Activated T-cell treated with anti-CD3 and anti-CD28 coated beads, Interleukin-2, amount 50 U/mL, for 4 hours (primary cell): ENCODE results near the gene ZNF212. TPM values are rescaled to one million over a fixed set of nuclear protein-coding genes. Genes with fewer than 3 reads are reported as not detected.
"Not testable (repeated sequence)": the region's sequence is repeated elsewhere in the genome, so short reads cannot be mapped to it uniquely, and the experiment has no call there.

Source experiments
- ATAC-seq, 2 donors: fragments of 200-7000 bp; cut with Tn5 transposase; one replicate each; pipeline ENCODE4 v1.10.0; 2021
- DNase-seq: peaks from one replicate; pipeline ENCODE4 v3.0.0-alpha.2; 2020
- H3K27me3 Mint-ChIP-seq: one replicate; pipeline ENCODE4 v1.8.0; 2021; ENCODE audit warnings: low read depth, mixed read lengths
- H3K36me3 Mint-ChIP-seq: one replicate; pipeline ENCODE4 v1.8.0; 2022; ENCODE audit warnings: mixed read lengths; ENCODE audit not compliant: insufficient read depth
- H3K4me1 Mint-ChIP-seq: one replicate; pipeline ENCODE4 v1.8.0; 2021; ENCODE audit warnings: low read depth, mixed read lengths
- H3K4me3 Mint-ChIP-seq: one replicate; pipeline ENCODE4 v1.8.0; 2021; ENCODE audit warnings: mild to moderate bottlenecking, moderate library complexity, mixed read lengths
- H3K9me3 Mint-ChIP-seq: one replicate; pipeline ENCODE4 v1.8.0; 2021; ENCODE audit warnings: mixed read lengths
- total RNA-seq, 3 donors: library from RNA; stranded (reverse); gene quantifications; one replicate each; pipeline ENCODE4 v1.2.1, GENCODE V29; 2021

ZNF212 gene
- total RNA-seq, 3 donors from 2014 or later: 19.3 to 22.4 (median 20.5) TPM

GRCh38 chr7:149228831-149229471 lies 10.5 kb upstream of the ZNF212 start:
- no peaks in the 10 kb centered on the region for H3K4me1 Mint-ChIP-seq
- no peaks in the 10 kb centered on the region for H3K9me3 Mint-ChIP-seq
- H3K36me3 Mint-ChIP-seq: peaks cover 11% of the 10 kb centered on the region
- no peak for ATAC-seq
- DNase-seq: no peak
- H3K4me3 Mint-ChIP-seq: no peak overlapping the region
- peaks cover 13% of the 10 kb centered on the region for H3K27me3 Mint-ChIP-seq

- no peak for DNase-seq
- no peak overlapping the region for H3K4me3 Mint-ChIP-seq
- H3K4me1 Mint-ChIP-seq: no peaks in the 10 kb centered on the region
- H3K36me3 Mint-ChIP-seq: peaks cover 11% of the 10 kb centered on the region
- H3K9me3 Mint-ChIP-seq: no peaks in the 10 kb centered on the region
- no peak for ATAC-seq
- peaks cover 16% of the 10 kb centered on the region for H3K27me3 Mint-ChIP-seq
These were observed 9.9 kb upstream of the ZNF212 start for GRCh38 chr7:149229526-149229925.

GRCh38 chr7:149232362-149232761 lies 7.1 kb upstream of the ZNF212 start:
- Mint-ChIP-seq H3K4me1 (no peaks in the 10 kb centered on the region), H3K27me3 (peaks cover 16% of the 10 kb centered on the region), H3K4me3 (no peak overlapping the region), H3K9me3 (no peaks in the 10 kb centered on the region), H3K36me3 (no peaks in the 10 kb centered on the region)
- DNase-seq (no peak), ATAC-seq (no peak)

- H3K9me3 Mint-ChIP-seq, H3K4me3 Mint-ChIP-seq, H3K4me1 Mint-ChIP-seq, DNase-seq, H3K36me3 Mint-ChIP-seq: not testable (repeated sequence)
- peaks cover 18% of the 10 kb centered on the region for H3K27me3 Mint-ChIP-seq
- peak; percentile 55 to 60 for ATAC-seq
These were observed 5.7 kb upstream of the ZNF212 start for GRCh38 chr7:149233655-149234204.

- Mint-ChIP-seq H3K4me1 (peaks cover 28% of the 10 kb centered on the region), H3K9me3 (no peaks in the 10 kb centered on the region), H3K27me3 (peaks cover 15% of the 10 kb centered on the region), H3K4me3 (no peak overlapping the region), H3K36me3 (peaks cover 5% of the 10 kb centered on the region)
- ATAC-seq: no peak
- DNase-seq: no peak
These were observed 1.9 kb upstream of the ZNF212 start for GRCh38 chr7:149237502-149237901.

- Mint-ChIP-seq H3K9me3 (no peaks in the 10 kb centered on the region), H3K36me3 (peaks cover 9% of the 10 kb centered on the region), H3K4me1 (peaks cover 30% of the 10 kb centered on the region), H3K27me3 (peaks cover 11% of the 10 kb centered on the region), H3K4me3 (peak overlapping the region; percentile 95)
- DNase-seq (no peak), ATAC-seq (no peak)
These were observed 1.4 kb upstream of the ZNF212 start for GRCh38 chr7:149238051-149238450.

GRCh38 chr7:149240637-149241036 lies 1.2 kb downstream of the ZNF212 start:
- DNase-seq: no peak
- ATAC-seq: no peak
- peaks cover 2% of the 10 kb centered on the region for H3K27me3 Mint-ChIP-seq
- no peaks in the 10 kb centered on the region for H3K9me3 Mint-ChIP-seq
- H3K4me1 Mint-ChIP-seq: peaks cover 43% of the 10 kb centered on the region
- H3K4me3 Mint-ChIP-seq: peak overlapping the region; percentile 95
- H3K36me3 Mint-ChIP-seq: peaks cover 9% of the 10 kb centered on the region

- no peak for DNase-seq
- no peak for ATAC-seq
- Mint-ChIP-seq H3K36me3 (peaks cover 9% of the 10 kb centered on the region), H3K9me3 (no peaks in the 10 kb centered on the region), H3K27me3 (peaks cover 2% of the 10 kb centered on the region), H3K4me1 (peaks cover 51% of the 10 kb centered on the region), H3K4me3 (peak overlapping the region; percentile 95)
These were observed 2.2 kb downstream of the ZNF212 start for GRCh38 chr7:149241696-149242095.

GRCh38 chr7:149245244-149245643 lies 5.8 kb downstream of the ZNF212 start:
- peak; percentile 85 for ATAC-seq
- no peak for DNase-seq
- peaks cover 60% of the 10 kb centered on the region for H3K4me1 Mint-ChIP-seq

GRCh38 chr7:149245744-149246143 lies 6.3 kb downstream of the ZNF212 start:
- Mint-ChIP-seq H3K36me3 (peaks cover 20% of the 10 kb centered on the region), H3K9me3 (no peaks in the 10 kb centered on the region), H3K4me3 (peak overlapping the region; percentile 8), H3K4me1 (peaks cover 56% of the 10 kb centered on the region), H3K27me3 (no peaks in the 10 kb centered on the region)
- DNase-seq: no peak
- ATAC-seq: peak; percentile 49 to 51

More at GRCh38 chr7:149245244-149245643, 5.8 kb downstream of the ZNF212 start:
- H3K9me3 Mint-ChIP-seq: no peaks in the 10 kb centered on the region
- peak overlapping the region; percentile 8 for H3K4me3 Mint-ChIP-seq
- peaks cover 21% of the 10 kb centered on the region for H3K36me3 Mint-ChIP-seq
- H3K27me3 Mint-ChIP-seq: no peaks in the 10 kb centered on the region

GRCh38 chr7:149248777-149249176 lies 9.3 kb downstream of the ZNF212 start:
- DNase-seq (no peak), ATAC-seq (peak; percentile 64 to 76)
- Mint-ChIP-seq H3K9me3 (no peaks in the 10 kb centered on the region), H3K4me3 (peak overlapping the region; percentile 39), H3K36me3 (peaks cover 27% of the 10 kb centered on the region), H3K4me1 (peaks cover 42% of the 10 kb centered on the region), H3K27me3 (no peaks in the 10 kb centered on the region)

GRCh38 chr7:149250151-149250550 lies 10.7 kb downstream of the ZNF212 start:
- H3K4me1 Mint-ChIP-seq: peaks cover 34% of the 10 kb centered on the region
- not testable (repeated sequence) for H3K27me3 Mint-ChIP-seq, ATAC-seq, DNase-seq, H3K9me3 Mint-ChIP-seq, H3K4me3 Mint-ChIP-seq
- peaks cover 30% of the 10 kb centered on the region for H3K36me3 Mint-ChIP-seq

GRCh38 chr7:149251518-149251917 lies 12.1 kb downstream of the ZNF212 start:
- H3K9me3 Mint-ChIP-seq, H3K27me3 Mint-ChIP-seq, ATAC-seq, DNase-seq, H3K4me3 Mint-ChIP-seq: not testable (repeated sequence)
- H3K4me1 Mint-ChIP-seq: peaks cover 23% of the 10 kb centered on the region
- peaks cover 36% of the 10 kb centered on the region for H3K36me3 Mint-ChIP-seq

GRCh38 chr7:149252378-149252777 lies 12.9 kb downstream of the ZNF212 start:
- Mint-ChIP-seq H3K4me1 (peaks cover 22% of the 10 kb centered on the region), H3K27me3 (no peaks in the 10 kb centered on the region)
- no peak for DNase-seq

GRCh38 chr7:149253665-149254064 lies 14.2 kb downstream of the ZNF212 start:
- no peak for DNase-seq
- Mint-ChIP-seq H3K27me3 (no peaks in the 10 kb centered on the region), H3K4me3 (no peak overlapping the region), H3K9me3 (no peaks in the 10 kb centered on the region), H3K4me1 (peaks cover 13% of the 10 kb centered on the region), H3K36me3 (peaks cover 29% of the 10 kb centered on the region)
- ATAC-seq: no peak

More at GRCh38 chr7:149252378-149252777, 12.9 kb downstream of the ZNF212 start:
- ATAC-seq: no peak
- Mint-ChIP-seq H3K9me3 (no peaks in the 10 kb centered on the region), H3K36me3 (peaks cover 36% of the 10 kb centered on the region), H3K4me3 (no peak overlapping the region)
